Colonic mucosa (tissue), 4 donors: ENCODE measurements around the gene TMEM145. TPM values are rescaled to one million over a fixed set of nuclear protein-coding genes. Genes with fewer than 3 reads are reported as not detected.

Source experiments
- DNase-seq: peaks from one replicate; pipeline ENCODE4 v3.0.0-alpha.2; 2020
- H3K27ac ChIP-seq: fragments of 200-600 bp; one replicate; pipeline ENCODE4 v1.8.0; 2021
- H3K27me3 ChIP-seq: fragments of 200-600 bp; one replicate; pipeline ENCODE4 v1.8.0; 2021
- H3K36me3 ChIP-seq: fragments of 200-600 bp; one replicate; pipeline ENCODE4 v1.8.0; 2021
- H3K4me1 ChIP-seq: fragments of 200-600 bp; one replicate; pipeline ENCODE4 v1.8.0; 2021; ENCODE audit warnings: mild to moderate bottlenecking
- H3K4me3 ChIP-seq: fragments of 200-600 bp; one replicate; pipeline ENCODE4 v1.8.0; 2021
- H3K9ac ChIP-seq, 2 donors: one replicate each; pipeline ENCODE4 v1.7.0; 2013; ENCODE audit warnings: control low read depth in 2 of 2, low read depth in 2 of 2, low read length in 2 of 2
- H3K9me3 ChIP-seq: fragments of 200-600 bp; one replicate; pipeline ENCODE4 v1.8.0; 2021
- intact Hi-C: fragments of 100-400 bp; cut with DNase I; formaldehyde crosslinking; loops from one replicate; pipeline ENCODE4 v1.14.1; 2022
- total RNA-seq, 2 donors: library from RNA; stranded (reverse); fragmentation: NEBNext Ultra II Directional in 1 of 2; extraction: Animal tissue kit (Norgen Biotek cat#: 25700) in 1 of 2; gene quantifications; one replicate each; pipeline ENCODE4 v1.2.1, GENCODE V29; 2021
- TF ChIP-seq, protein P1 (sequence below): fragments of 200-600 bp; IDR thresholded peaks from one replicate; pipeline ENCODE4 v1.8.0; 2022; ENCODE audit warnings: antibody characterized with exemption, mild to moderate bottlenecking
- donor health status: healthy.
- donor health status: DM: no; HTN: no; CAD: no.
- donor health status: DM: no; HTN: no; CAD: no.

Gene TMEM145
- total RNA-seq, 2 donors from 2014 or later, result 0.24 to 0.94 TPM

- H3K4me1 ChIP-seq, result no peaks in the 10 kb centered on the region
- TF ChIP-seq, protein P1, sequence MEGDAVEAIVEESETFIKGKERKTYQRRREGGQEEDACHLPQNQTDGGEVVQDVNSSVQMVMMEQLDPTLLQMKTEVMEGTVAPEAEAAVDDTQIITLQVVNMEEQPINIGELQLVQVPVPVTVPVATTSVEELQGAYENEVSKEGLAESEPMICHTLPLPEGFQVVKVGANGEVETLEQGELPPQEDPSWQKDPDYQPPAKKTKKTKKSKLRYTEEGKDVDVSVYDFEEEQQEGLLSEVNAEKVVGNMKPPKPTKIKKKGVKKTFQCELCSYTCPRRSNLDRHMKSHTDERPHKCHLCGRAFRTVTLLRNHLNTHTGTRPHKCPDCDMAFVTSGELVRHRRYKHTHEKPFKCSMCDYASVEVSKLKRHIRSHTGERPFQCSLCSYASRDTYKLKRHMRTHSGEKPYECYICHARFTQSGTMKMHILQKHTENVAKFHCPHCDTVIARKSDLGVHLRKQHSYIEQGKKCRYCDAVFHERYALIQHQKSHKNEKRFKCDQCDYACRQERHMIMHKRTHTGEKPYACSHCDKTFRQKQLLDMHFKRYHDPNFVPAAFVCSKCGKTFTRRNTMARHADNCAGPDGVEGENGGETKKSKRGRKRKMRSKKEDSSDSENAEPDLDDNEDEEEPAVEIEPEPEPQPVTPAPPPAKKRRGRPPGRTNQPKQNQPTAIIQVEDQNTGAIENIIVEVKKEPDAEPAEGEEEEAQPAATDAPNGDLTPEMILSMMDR, result peak; percentile 94
- peak overlapping the region in 1 of 2 donors; percentile 14 for H3K9ac ChIP-seq
- DNase-seq, result peak; percentile 93
- no peak overlapping the region for H3K4me3 ChIP-seq
- no peaks in the 10 kb centered on the region for H3K36me3 ChIP-seq
- intact Hi-C loops, result loop anchor here (5.0 kb wide), 1 partner anchor 49 kb away; no protein-coding TSS in a partner anchor
- no peak overlapping the region for H3K27ac ChIP-seq
- H3K27me3 ChIP-seq, result no peaks in the 10 kb centered on the region
- no peaks in the 10 kb centered on the region for H3K9me3 ChIP-seq
Measured at GRCh38 chr19:42295831-42296525, 17.1 kb upstream of the TMEM145 start.

- no peak overlapping the region for H3K4me3 ChIP-seq
- no peaks in the 10 kb centered on the region for H3K27me3 ChIP-seq
- no peak overlapping the region for H3K27ac ChIP-seq
- TF ChIP-seq, protein P1, result no peak
- no peak for DNase-seq
- no peaks in the 10 kb centered on the region for H3K36me3 ChIP-seq
- no peak overlapping the region for H3K9ac ChIP-seq
- H3K4me1 ChIP-seq, result peaks cover 4% of the 10 kb centered on the region
- no peaks in the 10 kb centered on the region for H3K9me3 ChIP-seq
- intact Hi-C loops, result loop anchor here (5.0 kb wide), 1 partner anchor 50 kb away; no protein-coding TSS in a partner anchor
Measured at GRCh38 chr19:42297039-42297438, 16.1 kb upstream of the TMEM145 start.

- Histone ChIP-seq H3K27me3 (no peaks in the 10 kb centered on the region), H3K9ac (peak within 1 kb of the TSS; percentile 68 to 81), H3K9me3 (no peaks in the 10 kb centered on the region), H3K27ac (peak within 1 kb of the TSS; percentile 42), H3K4me3 (peak within 1 kb of the TSS; percentile 62), H3K36me3 (no peaks in the 10 kb centered on the region), H3K4me1 (peaks cover 4% of the 10 kb centered on the region)
- TF ChIP-seq, protein P1, result no peak
- DNase-seq, result peak; percentile 61
- intact Hi-C loops, result no loop called here
Measured at GRCh38 chr19:42301646-42302203, 11.4 kb upstream of the TMEM145 start, which contains the start of gene PRR19. TSS of gene PRR19 (plus strand) at chr19:42302132. CDS start at chr19:42309585, 7,453 bp downstream.

DNA sequence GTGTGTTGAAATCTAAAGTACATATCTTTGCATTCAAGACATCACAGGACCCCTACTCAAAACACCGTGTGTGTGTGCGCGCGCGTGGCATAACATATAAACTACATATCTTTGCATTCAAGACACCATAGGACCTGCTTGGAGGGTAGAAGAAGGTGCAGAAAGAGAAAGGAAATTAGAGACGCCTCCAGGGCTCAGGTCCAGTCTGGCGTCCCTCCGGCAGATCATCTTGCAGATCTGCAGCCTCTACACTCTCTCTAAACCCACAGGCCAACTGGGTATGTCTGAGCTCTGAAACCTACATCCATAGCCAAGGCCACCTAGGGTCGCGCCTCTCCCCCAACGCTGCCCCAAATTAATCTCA, 10.0 kb upstream of the TMEM145 start:
- no peaks in the 10 kb centered on the region for H3K27me3 ChIP-seq
- H3K36me3 ChIP-seq, result no peaks in the 10 kb centered on the region
- intact Hi-C loops, result no loop called here
- no peak for DNase-seq
- TF ChIP-seq, protein P1, result no peak
- H3K9me3 ChIP-seq, result no peaks in the 10 kb centered on the region
- no peak overlapping the region for H3K27ac ChIP-seq
- peak overlapping the region in 1 of 2 donors; percentile 68 for H3K9ac ChIP-seq
- H3K4me1 ChIP-seq, result peaks cover 4% of the 10 kb centered on the region
- H3K4me3 ChIP-seq, result no peak overlapping the region

- no peak for DNase-seq
- TF ChIP-seq, protein P1, result no peak
- intact Hi-C loops, result no loop called here
Measured at GRCh38 chr19:42303876-42304275, 9.2 kb upstream of the TMEM145 start.

More at GRCh38 chr19:42303876-42304275, 9.2 kb upstream of the TMEM145 start:
- no peak overlapping the region for H3K9ac ChIP-seq
- H3K36me3 ChIP-seq, result no peaks in the 10 kb centered on the region
- peaks cover 4% of the 10 kb centered on the region for H3K4me1 ChIP-seq
- no peaks in the 10 kb centered on the region for H3K27me3 ChIP-seq
- no peak overlapping the region for H3K4me3 ChIP-seq
- no peaks in the 10 kb centered on the region for H3K9me3 ChIP-seq
- H3K27ac ChIP-seq, result no peak overlapping the region
